Spleen (tissue), 11 donors: Measurements from ENCODE around the gene MYO5B. TPM values are rescaled to one million over a fixed set of nuclear protein-coding genes. Genes with fewer than 3 reads are reported as not detected.

ENCODE experiments used
- DNase-seq: peaks from one replicate; pipeline ENCODE4 v3.0.0-alpha.2; 2020
- H3K27ac ChIP-seq, 8 donors: fragments of 200-600 bp; sonication (generic) in 7 of 8; 1 replicate in 4 of 8; 2 replicates in 4 of 8; pipeline versions ENCODE4 v1.5.0 to v1.8.0; 2016 to 2021; ENCODE audit warnings: inconsistent platforms in 4 of 8, mild to moderate bottlenecking in 4 of 8, moderate library complexity in 1 of 8
- H3K27me3 ChIP-seq, 7 donors: fragments of 200-600 bp; sonication (generic) in 6 of 7; replicated peaks in 1 of 7; 1 replicate in 4 of 7; 2 replicates in 3 of 7; pipeline versions ENCODE4 v1.5.0 to v1.8.0; 2016 to 2021; ENCODE audit warnings: inconsistent platforms in 3 of 7, mild to moderate bottlenecking in 1 of 7
- H3K36me3 ChIP-seq, 6 donors: fragments of 200-600 bp; sonication (generic) in 5 of 6; 1 replicate in 4 of 6; 2 replicates in 2 of 6; pipeline versions ENCODE4 v1.5.0 to v1.8.0; 2016 to 2021; ENCODE audit warnings: inconsistent platforms in 2 of 6
- H3K4me1 ChIP-seq, 6 donors: fragments of 200-600 bp; sonication (generic) in 5 of 6; 1 replicate in 3 of 6; 2 replicates in 3 of 6; pipeline versions ENCODE4 v1.5.0 to v1.8.0; 2016 to 2021; ENCODE audit warnings: inconsistent platforms in 3 of 6
- H3K4me3 ChIP-seq, 8 donors: fragments of 200-600 bp; sonication (generic) in 7 of 8; 1 replicate in 4 of 8; 2 replicates in 4 of 8; pipeline versions ENCODE4 v1.5.0 to v1.8.0; 2016 to 2021; ENCODE audit warnings: inconsistent platforms in 4 of 8, mild to moderate bottlenecking in 4 of 8, moderate library complexity in 2 of 8
- H3K9me3 ChIP-seq, 8 donors: fragments of 200-600 bp; sonication (generic) in 7 of 8; 1 replicate in 4 of 8; 2 replicates in 4 of 8; pipeline versions ENCODE4 v1.5.0 to v1.8.0; 2016 to 2021; ENCODE audit warnings: inconsistent platforms in 4 of 8
- POLR2A ChIP-seq, 3 donors: fragments of 450-650 bp; IDR thresholded peaks; one replicate each; pipeline ENCODE4 v1.5.1; 2017; ENCODE audit warnings: antibody characterized with exemption in 3 of 3, mild to moderate bottlenecking in 1 of 3
- POLR2AphosphoS5 ChIP-seq, 3 donors: sonication (generic); formaldehyde crosslinking; IDR thresholded peaks; one replicate each; pipeline ENCODE4 v1.5.1; 2017; ENCODE audit warnings: antibody characterized with exemption in 3 of 3
- WGBS, 5 donors: extraction: QIAGEN DNeasy Blood & Tissue Kit in 3 of 5; methylation state at CpG; one replicate each; pipeline versions ENCODE4 v1.1.5 to v1.1.7; 2013 to 2018; 5-methylcytosine and 5-hydroxymethylcytosine counted together
- intact Hi-C: fragments of 100-400 bp; cut with DNase I; formaldehyde crosslinking; loops from one replicate; pipeline ENCODE4 v1.15.0; 2023; ENCODE audit warnings: low total_unique reads
- polyA plus RNA-seq, 3 donors: library from polyadenylated mRNA; stranded (reverse); fragments of 200-250 nt; gene quantifications; one replicate each; pipeline ENCODE4 v1.2.1, GENCODE V29; 2013
- total RNA-seq, 7 donors: library from RNA; depleted of rRNA in 3 of 7; stranded (reverse); fragments of >200 nt in 3 of 7; fragmentation: NEBNext Ultra II Directional in 4 of 7; extraction: Animal tissue kit (Norgen Biotek cat#: 25700) in 4 of 7; gene quantifications; one replicate each; pipeline versions ENCODE4 v1.1.0 to v1.2.1, GENCODE V29; 2016 to 2021
- TF ChIP-seq, protein P1 (sequence below), 11 experiments: fragments of 200-600 bp in 7 of 11; fragments of 450-650 bp in 4 of 11; sonication (generic) in 4 of 11; IDR thresholded peaks in 8 of 11; conservative IDR thresholded peaks in 3 of 11; 1 replicate in 7 of 11; 2 replicates in 4 of 11; pipeline versions ENCODE4 v1.4.0 to v1.8.0; 2016 to 2021; ENCODE audit warnings: antibody characterized with exemption in 11 of 11, inconsistent platforms in 4 of 11, mild to moderate bottlenecking in 1 of 11
- donor health status: healthy with polysubstance abuse.
- donor health status: DM: no; HTN: no; CAD: no; lungs with moderate emphysema.
- donor health status: DM: no; HTN: no; CAD: no.
- donor health status: Bipolar disorder and iron deficiency.
- donor health status: healthy.
- donor health status: DM: no; HTN: no; CAD: no.
- donor health status: DM: yes; HTN: yes; CAD: no.

The MYO5B gene
- total and polyA plus RNA-seq, 10 donors: 0.74 to 6.0 (median 2.4) TPM

DNA sequence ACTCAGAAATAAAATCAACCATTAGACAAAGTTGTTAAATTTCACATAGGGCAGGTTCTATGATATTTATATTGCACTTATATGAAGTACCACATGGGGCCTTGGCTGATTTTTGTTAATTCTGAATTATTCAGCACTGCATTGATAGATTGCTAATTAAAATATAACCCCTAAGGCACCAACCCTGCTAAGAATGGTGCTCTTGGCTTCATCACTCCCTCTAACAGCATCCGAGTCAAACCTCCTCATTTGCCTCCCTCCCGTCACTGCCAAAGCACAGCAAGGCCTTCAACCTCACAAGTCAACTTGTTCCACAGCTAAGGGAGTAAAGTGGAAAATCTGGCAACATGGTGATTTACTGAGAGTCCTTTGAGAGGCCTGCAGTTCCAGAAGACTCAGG lies 27.0 kb downstream of the MYO5B start:
- Histone ChIP-seq H3K4me1 (no peaks in the 10 kb centered on the region), H3K27ac (no peak overlapping the region), H3K36me3 (no peaks in the 10 kb centered on the region), H3K4me3 (no peak overlapping the region), H3K9me3 (no peaks in the 10 kb centered on the region), H3K27me3 (peaks cover 0 to 24% (median 0%) of the 10 kb centered on the region in 7 donors)
- TF ChIP-seq, protein P1, sequence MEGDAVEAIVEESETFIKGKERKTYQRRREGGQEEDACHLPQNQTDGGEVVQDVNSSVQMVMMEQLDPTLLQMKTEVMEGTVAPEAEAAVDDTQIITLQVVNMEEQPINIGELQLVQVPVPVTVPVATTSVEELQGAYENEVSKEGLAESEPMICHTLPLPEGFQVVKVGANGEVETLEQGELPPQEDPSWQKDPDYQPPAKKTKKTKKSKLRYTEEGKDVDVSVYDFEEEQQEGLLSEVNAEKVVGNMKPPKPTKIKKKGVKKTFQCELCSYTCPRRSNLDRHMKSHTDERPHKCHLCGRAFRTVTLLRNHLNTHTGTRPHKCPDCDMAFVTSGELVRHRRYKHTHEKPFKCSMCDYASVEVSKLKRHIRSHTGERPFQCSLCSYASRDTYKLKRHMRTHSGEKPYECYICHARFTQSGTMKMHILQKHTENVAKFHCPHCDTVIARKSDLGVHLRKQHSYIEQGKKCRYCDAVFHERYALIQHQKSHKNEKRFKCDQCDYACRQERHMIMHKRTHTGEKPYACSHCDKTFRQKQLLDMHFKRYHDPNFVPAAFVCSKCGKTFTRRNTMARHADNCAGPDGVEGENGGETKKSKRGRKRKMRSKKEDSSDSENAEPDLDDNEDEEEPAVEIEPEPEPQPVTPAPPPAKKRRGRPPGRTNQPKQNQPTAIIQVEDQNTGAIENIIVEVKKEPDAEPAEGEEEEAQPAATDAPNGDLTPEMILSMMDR (IDR thresholded peaks at IDR 0.05 in 8 of 11, conservative IDR thresholded peaks at IDR 0.05 in 3 of 11): no peak
- no peak for TF ChIP-seq POLR2A (IDR thresholded peaks at IDR 0.05)
- no peak for TF ChIP-seq POLR2AphosphoS5 (IDR thresholded peaks at IDR 0.05)
- intact Hi-C loops: no loop called here
- DNase-seq: no peak
- WGBS, 5 donors: 86 to 89% (median 87%) methylated on average over 2 of the region's 2 CpGs

GRCh38 chr18:50166901-50167300 lies 28.0 kb downstream of the MYO5B start:
- Histone ChIP-seq H3K27me3 (peaks cover 0 to 31% (median 3%) of the 10 kb centered on the region in 7 donors), H3K36me3 (no peaks in the 10 kb centered on the region), H3K9me3 (no peaks in the 10 kb centered on the region), H3K4me1 (no peaks in the 10 kb centered on the region), H3K4me3 (no peak overlapping the region), H3K27ac (no peak overlapping the region)
- WGBS, 5 donors: 71 to 89% (median 75%) methylated on average over 3 of the region's 3 CpGs
- TF ChIP-seq POLR2A (IDR thresholded peaks at IDR 0.05): no peak
- no peak for TF ChIP-seq POLR2AphosphoS5 (IDR thresholded peaks at IDR 0.05)
- TF ChIP-seq, protein P1 (IDR thresholded peaks at IDR 0.05 in 8 of 11, conservative IDR thresholded peaks at IDR 0.05 in 3 of 11): no peak
- intact Hi-C loops: no loop called here
- no peak for DNase-seq

DNA sequence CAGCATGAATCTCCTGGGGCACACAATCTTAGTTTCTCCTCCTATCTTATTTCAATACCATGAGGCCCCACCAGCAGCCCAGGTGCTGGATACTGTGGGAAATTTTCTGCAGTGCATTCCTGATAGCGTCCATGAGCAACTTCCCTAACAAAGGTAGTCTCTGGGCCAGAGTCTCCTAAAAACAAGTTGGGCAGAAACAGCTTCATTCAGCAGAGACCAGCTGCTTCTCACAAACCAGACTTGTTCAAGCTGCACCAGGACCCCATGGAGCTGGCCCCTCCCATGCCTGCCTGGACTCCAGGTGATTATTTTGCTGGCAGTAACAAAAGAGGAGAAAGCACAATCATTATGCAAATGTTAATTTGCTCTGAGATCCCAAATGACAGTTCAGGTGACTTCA lies 31.4 kb downstream of the MYO5B start:
- WGBS, 5 donors: 50 to 64% (median 57%) methylated on average over 1 of the region's 1 CpG
- intact Hi-C loops: no loop called here
- Histone ChIP-seq H3K27ac (no peak overlapping the region), H3K4me1 (no peaks in the 10 kb centered on the region), H3K27me3 (peaks cover 0 to 58% (median 3%) of the 10 kb centered on the region in 7 donors), H3K36me3 (no peaks in the 10 kb centered on the region), H3K4me3 (no peak overlapping the region), H3K9me3 (no peaks in the 10 kb centered on the region)
- no peak for TF ChIP-seq POLR2A (IDR thresholded peaks at IDR 0.05)
- TF ChIP-seq, protein P1 (IDR thresholded peaks at IDR 0.05 in 8 of 11, conservative IDR thresholded peaks at IDR 0.05 in 3 of 11): no peak
- no peak for TF ChIP-seq POLR2AphosphoS5 (IDR thresholded peaks at IDR 0.05)
- DNase-seq: no peak

GRCh38 chr18:50162486-50163304 lies 32.3 kb downstream of the MYO5B start:
- no peaks in the 10 kb centered on the region for H3K9me3 ChIP-seq
- no peaks in the 10 kb centered on the region for H3K36me3 ChIP-seq
- TF ChIP-seq POLR2A (IDR thresholded peaks at IDR 0.05): no peak
- TF ChIP-seq, protein P1 (IDR thresholded peaks at IDR 0.05 in 8 of 11, conservative IDR thresholded peaks at IDR 0.05 in 3 of 11): no peak
- no peak for TF ChIP-seq POLR2AphosphoS5 (IDR thresholded peaks at IDR 0.05)
- no peaks in the 10 kb centered on the region for H3K4me1 ChIP-seq
- intact Hi-C loops: no loop called here
- no peak for DNase-seq
- no peak overlapping the region for H3K27ac ChIP-seq
- no peak overlapping the region for H3K4me3 ChIP-seq
- WGBS, 5 donors: 63 to 78% (median 66%) methylated on average over 9 of the region's 9 CpGs
- H3K27me3 ChIP-seq: peaks cover 0 to 51% (median 3%) of the 10 kb centered on the region in 7 donors
